Endodermal cell (in vitro differentiated cells): Measurements from ENCODE around the gene SUPV3L1. TPM values are rescaled to one million over a fixed set of nuclear protein-coding genes. Genes with fewer than 3 reads are reported as not detected.

ENCODE experiments used
- DNase-seq: peaks from one replicate; pipeline ENCODE4 v3.0.0-alpha.2; 2017
- H3K27ac ChIP-seq: 2 replicates; pipeline ENCODE4 v1.5.1; 2013; ENCODE audit warnings: mild to moderate bottlenecking, low read depth, low read length, moderate library complexity
- H3K27me3 ChIP-seq: 2 replicates; pipeline ENCODE4 v1.6.1; 2013; ENCODE audit warnings: mild to moderate bottlenecking, low read length, moderate library complexity; ENCODE audit not compliant: insufficient read depth, control insufficient read depth, poor library complexity, severe bottlenecking
- H3K36me3 ChIP-seq: 2 replicates; pipeline ENCODE4 v1.7.0; 2013; ENCODE audit warnings: mild to moderate bottlenecking, low read length, moderate library complexity; ENCODE audit not compliant: control insufficient read depth, insufficient read depth
- H3K4me1 ChIP-seq: one replicate; pipeline ENCODE4 v1.7.0; 2013; ENCODE audit warnings: low read length; ENCODE audit not compliant: control insufficient read depth, insufficient read depth
- H3K4me3 ChIP-seq: 2 replicates; pipeline ENCODE4 v1.5.1; 2013; ENCODE audit warnings: mild to moderate bottlenecking, low read length, moderate library complexity
- H3K9ac ChIP-seq: 2 replicates; pipeline ENCODE4 v1.6.1; 2013; ENCODE audit warnings: mild to moderate bottlenecking, low read length, moderate library complexity; ENCODE audit not compliant: poor library complexity, severe bottlenecking; ENCODE audit errors: extremely low read depth
- H3K9me3 ChIP-seq: 2 replicates; pipeline ENCODE4 v1.6.1; 2013; ENCODE audit warnings: mild to moderate bottlenecking, low read length, moderate library complexity; ENCODE audit not compliant: control insufficient read depth
- H3K27ac Mint-ChIP-seq: 2 replicates; pipeline ENCODE4 v1.8.0; 2020; ENCODE audit warnings: mixed read lengths
- H3K27me3 Mint-ChIP-seq: 2 replicates; pipeline ENCODE4 v1.8.0; 2021; ENCODE audit warnings: mild to moderate bottlenecking, mixed read lengths; ENCODE audit not compliant: insufficient read depth
- H3K36me3 Mint-ChIP-seq: 2 replicates; pipeline ENCODE4 v1.8.0; 2020; ENCODE audit warnings: low read depth, mixed read lengths
- H3K4me1 Mint-ChIP-seq: 2 replicates; pipeline ENCODE4 v1.8.0; 2020; ENCODE audit warnings: mixed read lengths
- H3K4me3 Mint-ChIP-seq: 2 replicates; pipeline ENCODE4 v1.8.0; 2020; ENCODE audit warnings: mild to moderate bottlenecking, moderate library complexity, mixed read lengths
- H3K9me3 Mint-ChIP-seq: 2 replicates; pipeline ENCODE4 v1.8.0; 2020; ENCODE audit warnings: mild to moderate bottlenecking, mixed read lengths
- whole genome bisulfite sequencing, 2 experiments: methylation state at CpG; one replicate each; pipeline versions ENCODE4 v1.1.5 to v1.1.7; 2013; ENCODE audit warnings: missing lambda C conversion rate in 2 of 2, mixed read lengths in 1 of 2; ENCODE audit not compliant: insufficient coverage in 1 of 2, insufficient read length in 1 of 2; 5-methylcytosine and 5-hydroxymethylcytosine counted together
- total RNA-seq, 2 donors: library from RNA; stranded (reverse); fragmentation: NEBNext Ultra II Directional in 1 of 2; extraction: Animal tissue kit (Norgen Biotek cat#: 25700) in 1 of 2; gene quantifications; 2 replicates in 1 of 2; 3 replicates in 1 of 2; pipeline ENCODE4 v1.2.1, GENCODE V29; 2021
- TF ChIP-seq, protein P1 (sequence below): fragments of 200-600 bp; sonication (generic); conservative IDR thresholded peaks from 2 replicates; pipeline ENCODE4 v1.5.0; 2021; ENCODE audit warnings: antibody characterized with exemption, mild to moderate bottlenecking

The SUPV3L1 gene
- total RNA-seq, 2 donors from 2014 or later: 36.3 to 38.6 TPM

DNA sequence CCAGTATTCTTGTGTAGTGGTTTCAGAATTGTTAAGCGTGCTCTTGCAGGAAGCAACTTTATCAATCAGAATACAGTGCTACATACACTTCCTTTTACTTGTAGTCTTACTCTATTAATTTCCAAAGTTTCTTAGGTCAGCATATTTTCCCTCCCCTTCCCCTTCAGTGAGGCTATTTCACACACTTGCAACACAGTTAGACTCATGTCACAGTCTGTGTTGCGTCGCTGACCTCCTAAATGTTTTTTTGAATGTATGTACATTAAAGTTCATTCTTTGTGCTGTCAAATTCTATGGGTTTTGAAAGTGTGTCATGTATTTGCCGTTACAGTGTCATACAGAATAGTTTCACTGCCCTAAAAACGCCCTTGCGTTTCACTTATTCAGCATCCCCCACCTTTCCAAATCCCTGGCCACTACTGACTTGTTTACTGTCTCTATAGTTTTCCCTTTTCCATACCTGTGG lies 34.7 kb downstream of the SUPV3L1 start:
- no peak for DNase-seq
- 97% methylated on average over 6 of the region's 6 CpGs; no CpG with 5 or more reads in 1 of the 2 experiments for WGBS, 2 experiments

GRCh38 chr10:69215405-69216171 lies 35.6 kb downstream of the SUPV3L1 start:
- 88% methylated on average over 8 to 10 of the region's 10 CpGs for WGBS, 2 experiments
- Mint-ChIP-seq H3K4me3 (no peak overlapping the region), H3K36me3 (no peaks in the 10 kb centered on the region), H3K4me1 (no peaks in the 10 kb centered on the region), H3K9me3 (peaks cover 5% of the 10 kb centered on the region), H3K27me3 (no peaks in the 10 kb centered on the region), H3K27ac (no peak overlapping the region)
- TF ChIP-seq, protein P1, sequence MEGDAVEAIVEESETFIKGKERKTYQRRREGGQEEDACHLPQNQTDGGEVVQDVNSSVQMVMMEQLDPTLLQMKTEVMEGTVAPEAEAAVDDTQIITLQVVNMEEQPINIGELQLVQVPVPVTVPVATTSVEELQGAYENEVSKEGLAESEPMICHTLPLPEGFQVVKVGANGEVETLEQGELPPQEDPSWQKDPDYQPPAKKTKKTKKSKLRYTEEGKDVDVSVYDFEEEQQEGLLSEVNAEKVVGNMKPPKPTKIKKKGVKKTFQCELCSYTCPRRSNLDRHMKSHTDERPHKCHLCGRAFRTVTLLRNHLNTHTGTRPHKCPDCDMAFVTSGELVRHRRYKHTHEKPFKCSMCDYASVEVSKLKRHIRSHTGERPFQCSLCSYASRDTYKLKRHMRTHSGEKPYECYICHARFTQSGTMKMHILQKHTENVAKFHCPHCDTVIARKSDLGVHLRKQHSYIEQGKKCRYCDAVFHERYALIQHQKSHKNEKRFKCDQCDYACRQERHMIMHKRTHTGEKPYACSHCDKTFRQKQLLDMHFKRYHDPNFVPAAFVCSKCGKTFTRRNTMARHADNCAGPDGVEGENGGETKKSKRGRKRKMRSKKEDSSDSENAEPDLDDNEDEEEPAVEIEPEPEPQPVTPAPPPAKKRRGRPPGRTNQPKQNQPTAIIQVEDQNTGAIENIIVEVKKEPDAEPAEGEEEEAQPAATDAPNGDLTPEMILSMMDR: no peak
- Histone ChIP-seq H3K4me1 (no peaks in the 10 kb centered on the region), H3K27ac (no peak overlapping the region), H3K9ac (no peak overlapping the region), H3K36me3 (no peaks in the 10 kb centered on the region), H3K4me3 (no peak overlapping the region), H3K27me3 (no peaks in the 10 kb centered on the region), H3K9me3 (no peaks in the 10 kb centered on the region)
- DNase-seq: no peak

More for the DNA sequence above, 34.7 kb downstream of the SUPV3L1 start:
- Mint-ChIP-seq H3K36me3 (no peaks in the 10 kb centered on the region), H3K4me1 (no peaks in the 10 kb centered on the region), H3K27me3 (no peaks in the 10 kb centered on the region), H3K27ac (no peak overlapping the region), H3K9me3 (peaks cover 5% of the 10 kb centered on the region), H3K4me3 (no peak overlapping the region)
- Histone ChIP-seq H3K36me3 (no peaks in the 10 kb centered on the region), H3K27ac (no peak overlapping the region), H3K9ac (no peak overlapping the region), H3K27me3 (no peaks in the 10 kb centered on the region), H3K9me3 (no peaks in the 10 kb centered on the region), H3K4me3 (no peak overlapping the region), H3K4me1 (no peaks in the 10 kb centered on the region)
- TF ChIP-seq, protein P1: no peak

- Mint-ChIP-seq H3K9me3 (peaks cover 5% of the 10 kb centered on the region), H3K36me3 (no peaks in the 10 kb centered on the region), H3K27me3 (no peaks in the 10 kb centered on the region), H3K27ac (no peak overlapping the region), H3K4me1 (no peaks in the 10 kb centered on the region), H3K4me3 (no peak overlapping the region)
- no peak overlapping the region for H3K27ac ChIP-seq
- H3K4me1 ChIP-seq: no peaks in the 10 kb centered on the region
- H3K4me3 ChIP-seq: no peak overlapping the region
- no peaks in the 10 kb centered on the region for H3K9me3 ChIP-seq
- 70% methylated on average over 8 to 11 of the region's 11 CpGs for WGBS, 2 experiments
- H3K27me3 ChIP-seq: no peaks in the 10 kb centered on the region
- TF ChIP-seq, protein P1: no peak
- H3K36me3 ChIP-seq: no peaks in the 10 kb centered on the region
- no peak overlapping the region for H3K9ac ChIP-seq
- DNase-seq: no peak
Measured at GRCh38 chr10:69216577-69217118, 36.6 kb downstream of the SUPV3L1 start.
